Motor neuron (in vitro differentiated cells): Measurements from ENCODE around the gene SENP1. TPM values are rescaled to one million over a fixed set of nuclear protein-coding genes. Genes with fewer than 3 reads are reported as not detected.
A peak's percentile ranks its signal among the peaks of the same experiment; 100 is the strongest.

Experiments
- ATAC-seq, 8 experiments: fragments of 200-7000 bp; cut with Tn5 transposase; replicated peaks in 6 of 8; 2 replicates each; pipeline ENCODE4 v1.8.0; 2021; ENCODE audit warnings: mild to moderate bottlenecking in 8 of 8, moderate library complexity in 8 of 8
- H3K27ac ChIP-seq, 2 donors: fragments of 250-450 bp; sonication (Bioruptor Pico); 2 replicates each; pipeline ENCODE4 v1.9.0; 2021; ENCODE audit warnings: antibody characterized with exemption in 2 of 2, mild to moderate bottlenecking in 2 of 2, moderate library complexity in 1 of 2
- H3K4me1 ChIP-seq, 2 donors: fragments of 250-450 bp; sonication (Bioruptor Pico); replicated peaks in 1 of 2; 2 replicates each; pipeline ENCODE4 v1.6.1; 2021; ENCODE audit warnings: antibody characterized with exemption in 2 of 2, mild to moderate bottlenecking in 2 of 2, moderate library complexity in 1 of 2
- H3K4me3 ChIP-seq, 5 donors: fragments of 250-450 bp; sonication (Bioruptor Pico); 2 replicates each; pipeline ENCODE4 v1.9.0; 2021; ENCODE audit warnings: antibody characterized with exemption in 5 of 5, mild to moderate bottlenecking in 5 of 5, moderate library complexity in 4 of 5
- WGBS, 10 experiments: fragments of 450-650 bp; shearing (Covaris generic); methylation state at CpG; one replicate each; pipeline ENCODE4 v1.0.0; 2022; 5-methylcytosine and 5-hydroxymethylcytosine counted together
- in situ Hi-C, 9 experiments: fragments of 400-800 bp; cut with MboI; loops; one replicate each; pipeline ENCODE4 v1.15.0; 2021; ENCODE audit warnings: low sequenced_read_pairs in 9 of 9, low pct_unique_long_range_greater_than_20kb in 2 of 9; ENCODE audit not compliant: unreplicated experiment in 9 of 9
- total RNA-seq, 8 experiments: library from RNA; unstranded; fragments of 300-600 nt; gene quantifications; 2 replicates each; pipeline versions ENCODE4 v1.2.3 to v1.2.4, GENCODE V29; 2022

The SENP1 gene
- total RNA-seq: 10 to 100 TPM in 7 of 8 experiments, 1 to 10 TPM in 1; 9.5 to 28.8 (median 19.2) TPM

DNA sequence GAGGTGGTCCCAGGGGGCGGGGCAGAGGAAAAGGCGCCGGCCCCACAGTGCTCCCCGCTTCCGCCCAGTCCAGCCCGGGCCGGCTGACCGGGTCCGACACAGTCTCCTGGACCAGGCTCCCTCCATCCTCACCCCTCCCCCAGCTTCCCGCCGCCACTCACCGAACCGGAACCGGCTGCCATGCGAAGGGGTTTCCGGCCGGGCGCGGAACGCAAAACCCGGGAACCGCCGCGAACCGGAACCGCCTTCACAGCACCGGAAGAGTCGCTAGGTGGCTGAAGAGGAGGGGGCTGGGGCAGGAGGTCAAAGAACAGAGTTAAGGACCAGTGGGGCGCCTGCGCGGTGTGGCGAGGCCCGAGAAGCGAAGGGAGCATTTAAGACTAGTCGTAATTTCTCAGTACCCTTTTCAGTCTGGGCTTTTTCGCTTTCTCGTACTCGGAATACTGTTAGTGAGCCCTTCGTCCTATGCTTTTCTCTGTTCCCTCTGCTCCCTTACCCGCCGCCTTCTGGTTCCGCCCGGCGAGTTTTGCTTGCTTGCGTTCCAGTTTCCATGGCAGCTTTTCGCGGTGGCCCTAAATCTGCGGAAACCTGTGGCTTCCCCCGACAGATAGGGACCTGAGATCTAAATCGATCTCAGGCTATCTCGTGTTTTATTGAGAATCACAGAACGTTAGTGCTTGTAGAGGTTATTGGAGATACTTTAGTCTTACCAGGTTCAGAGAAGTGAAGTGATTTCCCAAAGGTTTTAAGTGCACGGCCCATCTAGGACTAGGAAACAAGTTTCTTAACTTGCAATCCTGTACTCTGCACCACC, at the start of gene SENP1:
TSS of gene SENP1 (minus strand) at position 213 of the 814 bp plus-strand sequence. CDS start 4,607 bp downstream, outside the sequence.
- peak; percentile 92 to 96 (median 93) for ATAC-seq
- H3K4me1 ChIP-seq: peaks cover 11 to 15% of the 10 kb centered on the region in 2 donors
- in situ Hi-C loops: no loop called here
- peak within 1 kb of the TSS; percentile 95 to 97 for H3K27ac ChIP-seq
- 0 to 3% (median 0%) methylated on average over 1 to 25 of the region's 53 CpGs; no CpG with 5 or more reads in 1 of the 10 experiments for whole genome bisulfite sequencing, 10 experiments
- H3K4me3 ChIP-seq: peak within 1 kb of the TSS; percentile 64 to 85 (median 69)

DNA sequence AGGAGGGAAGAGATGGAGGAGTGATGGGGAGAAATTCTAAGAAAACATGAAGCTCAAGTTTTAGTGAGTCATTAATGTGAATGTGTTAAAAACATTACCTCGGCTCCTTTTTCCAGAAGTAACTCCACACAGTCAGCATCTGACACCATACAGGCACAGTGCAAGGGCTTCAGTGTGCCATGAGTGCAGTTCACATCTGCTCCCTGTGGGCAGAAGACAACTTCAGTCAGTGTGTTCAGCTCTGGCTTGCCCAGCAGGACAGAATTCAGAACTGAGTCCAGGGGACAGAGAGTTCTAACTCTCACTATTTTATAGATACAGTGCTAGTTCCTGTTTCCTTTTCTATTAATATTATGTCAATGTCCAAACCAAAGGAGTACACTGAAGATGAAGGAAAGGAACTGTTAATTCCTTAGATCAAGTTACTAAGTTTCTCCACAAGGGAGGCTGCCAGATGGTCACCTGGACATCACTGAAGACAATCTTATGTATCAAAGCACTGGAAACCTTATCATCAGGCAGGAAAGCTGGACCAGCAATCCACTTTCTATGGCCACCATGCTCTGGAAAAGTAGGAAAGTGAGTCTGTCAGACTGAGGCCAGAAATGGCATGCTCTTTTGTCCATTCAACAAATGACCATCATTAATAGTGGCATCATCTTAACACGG, 45.4 kb upstream of the SENP1 start:
- Histone ChIP-seq H3K4me3 (no peak overlapping the region), H3K27ac (no peak overlapping the region), H3K4me1 (peaks cover 0 to 3% of the 10 kb centered on the region in 2 donors)
- in situ Hi-C loops: no loop called here
- WGBS, 10 experiments: 40 to 100% (median 86%) methylated on average over 1 to 2 of the region's 2 CpGs; no CpG with 5 or more reads in 3 of the 10 experiments
- ATAC-seq: no peak

DNA sequence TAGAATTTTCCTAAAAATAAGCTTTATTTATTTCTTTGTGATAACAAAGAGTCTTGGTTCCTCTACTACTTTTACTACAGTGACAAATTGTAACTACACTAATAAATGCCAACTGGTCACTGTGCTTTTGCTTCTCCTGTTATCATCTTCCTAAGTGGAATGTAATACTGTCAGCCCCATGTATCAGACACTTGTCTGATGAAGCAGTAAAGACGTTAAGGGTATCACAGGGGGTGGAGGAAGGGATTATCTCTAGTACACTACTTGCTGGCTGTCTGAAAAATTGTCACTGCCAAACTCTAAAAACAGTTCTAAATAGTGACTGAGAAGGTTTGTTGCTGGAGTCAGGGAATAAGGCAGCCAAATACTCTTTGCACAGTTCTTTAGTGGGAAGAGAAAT, 40.1 kb upstream of the SENP1 start:
- H3K4me3 ChIP-seq: no peak overlapping the region
- WGBS, 10 experiments: 0 to 80% (median 63%) methylated on average over 1 of the region's 1 CpG; no CpG with 5 or more reads in 3 of the 10 experiments
- H3K27ac ChIP-seq: no peak overlapping the region
- no peak for ATAC-seq
- in situ Hi-C loops: no loop called here
- peaks cover 0 to 5% of the 10 kb centered on the region in 2 donors for H3K4me1 ChIP-seq

DNA sequence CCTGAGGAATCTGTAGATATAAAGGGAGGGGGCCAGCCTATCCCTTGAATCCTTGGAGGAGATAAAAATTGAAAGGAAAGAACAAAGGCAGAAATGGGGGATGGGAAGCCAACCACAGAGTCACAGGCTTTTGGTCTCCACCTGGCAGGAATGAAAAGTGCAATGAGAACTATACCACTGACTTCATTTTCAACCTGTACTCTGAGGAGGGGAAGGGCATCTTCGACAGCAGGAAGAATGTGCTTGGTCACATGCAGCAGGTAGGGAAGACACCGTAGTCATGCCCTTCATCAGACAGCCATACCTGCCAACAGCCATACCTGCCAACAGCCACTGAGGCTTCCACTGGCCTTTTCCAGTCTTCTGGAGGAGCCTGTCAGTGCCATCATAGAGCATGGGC, 38.0 kb upstream of the SENP1 start:
- no peak for ATAC-seq

DNA sequence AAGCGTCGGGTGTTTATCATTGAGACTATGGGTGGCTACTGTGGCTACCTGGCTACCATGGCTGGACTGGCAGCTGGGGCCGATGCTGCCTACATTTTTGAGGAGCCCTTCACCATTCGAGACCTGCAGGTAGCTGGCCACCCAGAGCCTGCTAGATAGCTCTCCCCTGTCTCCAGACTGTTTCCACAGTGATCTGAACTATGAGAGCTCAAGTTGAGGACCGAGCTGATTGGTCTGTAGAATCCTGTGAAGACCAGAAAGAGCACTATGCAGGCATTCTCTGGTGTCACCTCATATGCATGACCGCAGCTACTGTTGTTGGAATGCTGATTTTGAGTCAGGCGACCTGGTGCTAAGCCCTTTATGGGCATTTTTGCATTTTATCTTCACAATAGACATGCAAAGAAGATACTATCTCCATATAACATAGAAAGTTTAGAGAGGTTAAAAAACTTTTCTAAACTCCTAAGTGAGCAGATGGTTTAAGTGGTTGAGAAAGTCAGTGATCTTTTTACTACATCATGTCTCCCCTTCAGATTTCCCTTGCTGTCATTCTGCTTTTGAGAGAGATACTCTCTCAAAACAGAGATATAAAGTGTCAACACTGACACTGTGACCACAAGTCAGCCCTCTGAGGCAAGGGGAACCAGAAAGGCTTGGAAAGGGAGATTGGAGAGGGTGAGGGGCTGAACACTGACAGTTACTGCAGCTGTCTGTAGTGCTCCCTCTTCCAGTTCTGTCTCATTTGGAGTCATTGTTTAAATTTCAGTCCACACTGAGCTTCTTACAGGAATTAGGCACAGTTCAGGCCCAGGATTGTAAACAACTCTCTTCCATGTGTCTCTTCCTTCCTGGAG, 37.2 kb upstream of the SENP1 start:
- H3K4me3 ChIP-seq: no peak overlapping the region
- in situ Hi-C loops: no loop called here

More for the DNA sequence above, 38.0 kb upstream of the SENP1 start:
- in situ Hi-C loops: no loop called here
- no peak overlapping the region for H3K4me3 ChIP-seq
- WGBS, 10 experiments: 66 to 100% (median 86%) methylated on average over 1 to 2 of the region's 2 CpGs; no CpG with 5 or more reads in 4 of the 10 experiments
- no peak overlapping the region for H3K27ac ChIP-seq
- peaks cover 0 to 5% of the 10 kb centered on the region in 2 donors for H3K4me1 ChIP-seq

DNA sequence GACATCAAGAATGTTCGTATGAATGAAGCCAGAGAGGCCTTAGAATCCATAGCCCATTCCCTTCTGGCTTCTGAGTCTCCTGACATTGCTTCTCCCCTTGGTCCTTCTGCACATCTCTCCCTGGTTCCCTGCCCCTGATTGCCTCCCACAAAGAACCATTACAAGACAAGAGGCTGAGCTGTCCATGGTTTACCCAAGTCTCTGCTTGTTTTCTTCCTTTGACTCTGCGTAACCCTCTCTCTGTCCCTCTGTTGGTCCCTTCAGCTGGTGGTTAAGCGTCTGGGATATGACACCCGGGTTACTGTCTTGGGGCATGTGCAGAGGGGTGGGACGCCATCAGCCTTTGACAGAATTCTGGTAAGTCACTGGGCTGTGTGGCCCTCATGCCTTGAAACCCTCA, 29.1 kb upstream of the SENP1 start:
- in situ Hi-C loops: no loop called here
- no peak for ATAC-seq
- no peak overlapping the region for H3K27ac ChIP-seq
- 88 to 100% (median 96%) methylated on average over 1 to 4 of the region's 5 CpGs; no CpG with 5 or more reads in 3 of the 10 experiments for WGBS, 10 experiments
- H3K4me3 ChIP-seq: no peak overlapping the region
- no peaks in the 10 kb centered on the region for H3K4me1 ChIP-seq

More for the DNA sequence above, 37.2 kb upstream of the SENP1 start:
- Histone ChIP-seq H3K4me1 (peaks cover 0 to 5% of the 10 kb centered on the region in 2 donors), H3K27ac (no peak overlapping the region)
- ATAC-seq: peak in 6 of 8 experiments; percentile 39 to 87 (median 68)
- 40 to 100% (median 69%) methylated on average over 1 to 6 of the region's 7 CpGs; no CpG with 5 or more reads in 1 of the 10 experiments for WGBS, 10 experiments

DNA sequence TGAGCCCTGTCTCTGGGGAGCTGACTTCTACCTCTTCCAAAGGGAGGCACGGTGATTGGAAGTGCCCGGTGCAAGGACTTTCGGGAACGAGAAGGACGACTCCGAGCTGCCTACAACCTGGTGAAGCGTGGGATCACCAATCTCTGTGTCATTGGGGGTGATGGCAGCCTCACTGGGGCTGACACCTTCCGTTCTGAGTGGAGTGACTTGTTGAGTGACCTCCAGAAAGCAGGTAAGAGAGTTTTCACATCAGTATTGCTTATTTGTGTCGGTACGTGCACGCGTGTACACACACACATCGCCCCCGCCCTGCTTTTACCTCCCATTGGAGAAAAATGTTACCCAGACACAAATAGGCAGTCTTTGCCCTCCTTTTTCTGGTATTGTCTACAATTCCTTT, 26.9 kb upstream of the SENP1 start:
- no peak overlapping the region for H3K27ac ChIP-seq

DNA sequence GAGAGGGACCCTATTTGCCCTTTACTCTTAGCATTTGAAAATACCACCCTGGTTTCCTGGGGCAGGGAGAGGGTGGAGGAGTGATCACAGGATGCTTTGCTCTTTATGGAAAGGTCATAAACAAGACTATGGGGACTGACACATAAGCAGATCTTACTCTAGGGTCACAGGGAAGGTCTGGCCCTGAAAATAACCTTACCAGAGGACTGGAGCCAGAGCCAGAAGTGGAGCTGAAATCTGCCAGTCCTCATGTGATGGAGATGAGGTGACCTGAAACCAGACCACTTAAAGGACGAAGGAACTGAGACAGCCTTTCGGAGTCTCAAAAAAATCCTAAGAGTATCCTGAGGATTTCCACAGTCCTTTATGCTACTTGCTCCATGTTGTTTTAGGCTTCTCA, 25.6 kb upstream of the SENP1 start:
- no peak for ATAC-seq
- 84 to 100% (median 93%) methylated on average over 2 of the region's 2 CpGs; no CpG with 5 or more reads in 6 of the 10 experiments for WGBS, 10 experiments
- Histone ChIP-seq H3K4me1 (no peaks in the 10 kb centered on the region), H3K27ac (no peak overlapping the region), H3K4me3 (no peak overlapping the region)
- in situ Hi-C loops: no loop called here

More for the DNA sequence above, 26.9 kb upstream of the SENP1 start:
- ATAC-seq: no peak
- Histone ChIP-seq H3K4me3 (no peak overlapping the region), H3K4me1 (no peaks in the 10 kb centered on the region)
- 85 to 100% (median 99%) methylated on average over 1 to 11 of the region's 14 CpGs; no CpG with 5 or more reads in 3 of the 10 experiments for WGBS, 10 experiments
- in situ Hi-C loops: no loop called here

DNA sequence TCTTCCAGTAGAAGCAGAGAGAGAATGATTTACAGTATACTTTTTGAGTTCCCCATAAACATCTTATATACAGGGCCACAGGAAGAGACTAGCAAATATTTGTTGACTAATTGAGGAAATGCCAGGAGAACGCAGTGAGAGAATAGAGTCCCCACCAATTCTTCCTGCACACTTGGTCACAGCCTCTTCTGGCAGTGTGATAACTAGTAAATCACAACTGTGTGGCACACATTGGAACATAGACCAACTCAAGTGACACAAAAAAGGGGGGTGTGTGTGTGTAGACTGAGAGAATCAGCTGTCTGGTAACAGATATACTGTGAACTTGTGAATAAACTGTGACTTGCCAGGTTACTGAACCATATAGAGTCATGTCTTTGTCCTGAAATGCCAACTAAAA, 23.5 kb upstream of the SENP1 start:
- Histone ChIP-seq H3K4me3 (no peak overlapping the region), H3K4me1 (no peaks in the 10 kb centered on the region), H3K27ac (no peak overlapping the region)
- no peak for ATAC-seq
- in situ Hi-C loops: no loop called here
- 33 to 100% (median 88%) methylated on average over 1 of the region's 1 CpG; no CpG with 5 or more reads in 7 of the 10 experiments for WGBS, 10 experiments

DNA sequence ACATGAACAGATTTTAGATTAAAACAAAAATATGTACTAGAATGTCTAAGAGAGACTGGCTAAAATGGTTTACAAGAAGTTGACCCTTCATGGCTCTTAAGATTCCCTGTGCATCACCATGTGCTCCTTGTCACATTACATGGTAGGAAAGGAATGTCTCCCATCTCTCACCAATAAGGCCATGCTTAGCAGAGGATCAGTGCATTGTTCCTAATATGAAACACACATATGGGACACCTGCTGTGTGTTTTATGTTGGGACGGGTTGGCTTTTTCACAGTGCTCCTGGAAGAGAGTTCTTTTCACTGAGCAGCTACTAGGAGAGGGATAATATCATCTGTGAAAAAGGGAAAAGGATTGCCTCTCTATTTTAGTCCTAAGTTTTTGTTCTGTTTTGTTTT, 22.9 kb upstream of the SENP1 start:
- in situ Hi-C loops: no loop called here
- WGBS, 10 experiments: 83 to 100% (median 100%) methylated on average over 1 of the region's 1 CpG; no CpG with 5 or more reads in 3 of the 10 experiments
- H3K27ac ChIP-seq: no peak overlapping the region
- H3K4me3 ChIP-seq: no peak overlapping the region
- no peaks in the 10 kb centered on the region for H3K4me1 ChIP-seq
- ATAC-seq: no peak

DNA sequence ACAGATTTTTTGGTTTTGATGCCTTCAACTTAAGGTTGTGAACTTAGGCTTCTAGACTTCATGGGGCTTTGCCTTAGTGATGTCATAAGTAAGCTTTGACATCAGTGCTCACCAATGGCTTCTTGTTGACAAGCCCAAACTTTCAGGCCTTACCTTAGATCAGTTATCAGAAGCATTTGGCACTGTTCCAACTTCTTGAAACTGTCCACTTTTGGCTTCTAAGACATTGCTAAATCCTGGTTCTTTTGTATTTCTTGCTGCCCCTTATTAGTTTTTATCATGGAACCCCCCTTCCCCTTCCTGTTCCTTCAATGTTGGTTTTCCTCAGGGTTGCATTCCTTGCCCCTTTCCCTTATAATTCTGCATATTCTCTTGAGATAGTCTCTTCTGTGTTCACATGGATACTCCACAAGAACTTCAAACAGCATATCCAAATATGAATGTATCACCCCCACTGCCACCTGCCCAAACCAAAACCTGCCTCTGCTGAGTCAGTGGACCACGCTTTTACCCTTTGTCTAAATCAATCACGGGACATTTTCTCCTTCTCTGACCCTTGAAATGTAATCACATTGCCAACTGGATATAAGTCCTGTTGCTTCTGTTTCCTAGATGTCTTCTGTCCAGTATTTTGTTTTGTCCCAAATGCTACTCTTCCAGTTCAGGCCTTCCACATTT, 21.2 kb upstream of the SENP1 start:
- Histone ChIP-seq H3K4me1 (peaks cover 2 to 4% of the 10 kb centered on the region in 2 donors), H3K27ac (no peak overlapping the region), H3K4me3 (no peak overlapping the region)
- WGBS, 10 experiments: 83 to 100% (median 98%) methylated on average over 1 to 2 of the region's 2 CpGs; no CpG with 5 or more reads in 2 of the 10 experiments
- no peak for ATAC-seq
- in situ Hi-C loops: no loop called here

DNA sequence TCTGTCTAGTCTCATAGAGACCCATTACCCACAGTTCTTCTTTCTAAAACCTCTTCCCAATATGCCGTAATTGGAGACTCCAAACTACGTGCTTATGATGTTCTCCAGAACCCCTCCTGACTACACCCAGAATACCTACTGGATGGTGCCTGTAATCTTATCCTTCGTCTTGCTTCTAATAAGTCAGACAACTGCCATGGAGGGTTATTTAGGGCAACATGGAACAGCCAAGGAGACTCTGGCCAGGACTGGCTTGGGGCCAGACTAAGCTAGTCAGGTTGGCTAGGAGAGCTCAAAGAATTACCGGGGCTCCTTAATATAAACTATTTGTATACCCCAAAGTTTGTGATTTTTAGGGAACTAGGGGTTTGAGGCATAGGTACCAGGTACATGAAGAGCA, 20.1 kb upstream of the SENP1 start:
- in situ Hi-C loops: no loop called here

More for the DNA sequence above, 20.1 kb upstream of the SENP1 start:
- no peak for ATAC-seq
- Histone ChIP-seq H3K27ac (no peak overlapping the region), H3K4me3 (no peak overlapping the region), H3K4me1 (peaks cover 11 to 13% of the 10 kb centered on the region in 2 donors)
- WGBS, 10 experiments: 67 to 100% (median 90%) methylated on average over 2 to 4 of the region's 4 CpGs; no CpG with 5 or more reads in 1 of the 10 experiments
